Gastroesophageal sphincter (tissue), 3 donors: Measurements from ENCODE around the gene PTPRG.

Experiments used
- CTCF ChIP-seq, 4 experiments: fragments of 200-600 bp in 2 of 4; fragments of 450-650 bp in 2 of 4; sonication (generic) in 1 of 4; IDR thresholded peaks; one replicate each; pipeline ENCODE4 v1.5.1; 2017 to 2019; ENCODE audit warnings: antibody characterized with exemption in 4 of 4, mild to moderate bottlenecking in 2 of 4, moderate library complexity in 2 of 4
- EP300 ChIP-seq: sonication (generic); formaldehyde crosslinking; IDR thresholded peaks from one replicate; pipeline ENCODE4 v1.6.1; 2017; ENCODE audit warnings: antibody characterized with exemption, mild to moderate bottlenecking
- POLR2A ChIP-seq, 2 donors: fragments of 450-650 bp; IDR thresholded peaks; one replicate each; pipeline ENCODE4 v1.6.1; 2017; ENCODE audit warnings: antibody characterized with exemption in 2 of 2, mild to moderate bottlenecking in 2 of 2, moderate library complexity in 1 of 2
- POLR2AphosphoS5 ChIP-seq: sonication (generic); formaldehyde crosslinking; IDR thresholded peaks from one replicate; pipeline ENCODE4 v1.6.1; 2017; ENCODE audit warnings: antibody characterized with exemption

- TF ChIP-seq CTCF (IDR thresholded peaks at IDR 0.05) (no peak), POLR2AphosphoS5 (no peak), POLR2A (IDR thresholded peaks at IDR 0.05) (no peak), EP300 (no peak)
Measured at GRCh38 chr3:61743067-61743466, 181.7 kb downstream of the PTPRG start.
